Subcutaneous abdominal adipose tissue (tissue), 5 donors: ENCODE data around the gene HOXC9.

Experiments used
- H3K27ac ChIP-seq: one replicate; pipeline ENCODE4 v1.7.0; 2013; ENCODE audit warnings: low read depth, mild to moderate bottlenecking, inconsistent platforms, low read length, moderate library complexity
- H3K27me3 ChIP-seq, 5 donors: one replicate each; pipeline ENCODE4 v1.7.0; 2013; ENCODE audit warnings: low read length in 5 of 5, inconsistent platforms in 1 of 5; ENCODE audit not compliant: control insufficient read depth in 5 of 5, insufficient read depth in 4 of 5
- H3K36me3 ChIP-seq, 5 donors: one replicate each; pipeline ENCODE4 v1.7.0; 2013; ENCODE audit warnings: low read length in 5 of 5; ENCODE audit not compliant: control insufficient read depth in 5 of 5, insufficient read depth in 5 of 5
- H3K4me1 ChIP-seq, 5 donors: one replicate each; pipeline ENCODE4 v1.7.0; 2013; ENCODE audit warnings: low read length in 5 of 5, mild to moderate bottlenecking in 3 of 5, moderate library complexity in 1 of 5; ENCODE audit not compliant: control insufficient read depth in 5 of 5, insufficient read depth in 5 of 5
- H3K4me3 ChIP-seq, 5 donors: one replicate each; pipeline ENCODE4 v1.7.0; 2013; ENCODE audit warnings: low read length in 5 of 5, low read depth in 1 of 5
- H3K9ac ChIP-seq, 5 donors: one replicate each; pipeline ENCODE4 v1.7.0; 2013; ENCODE audit warnings: low read length in 5 of 5, mild to moderate bottlenecking in 4 of 5, moderate library complexity in 3 of 5
- H3K9me3 ChIP-seq, 5 donors: one replicate each; pipeline ENCODE4 v1.7.0; 2013; ENCODE audit warnings: low read length in 5 of 5; ENCODE audit not compliant: control insufficient read depth in 5 of 5
- donor health status: healthy.
- donor health status: healthy.
- donor health status: healthy.
- donor health status: healthy.
- donor health status: healthy.

HOXC9 gene

GRCh38 chr12:53975479-53976152, 24.3 kb upstream of the HOXC9 start:
- no peaks in the 10 kb centered on the region for H3K36me3 ChIP-seq
- no peak overlapping the region for H3K27ac ChIP-seq
- H3K9ac ChIP-seq = no peak overlapping the region
- peaks cover 0 to 4% (median 0%) of the 10 kb centered on the region in 5 donors for H3K9me3 ChIP-seq
- H3K4me3 ChIP-seq = peak overlapping the region in 1 of 5 donors; percentile 66
- H3K27me3 ChIP-seq = peaks cover 36 to 82% (median 68%) of the 10 kb centered on the region in 5 donors
- peaks cover 0 to 26% (median 25%) of the 10 kb centered on the region in 5 donors for H3K4me1 ChIP-seq

- H3K4me1 ChIP-seq = peaks cover 0 to 26% (median 25%) of the 10 kb centered on the region in 5 donors
- H3K4me3 ChIP-seq = no peak overlapping the region
- H3K27ac ChIP-seq = no peak overlapping the region
- H3K9ac ChIP-seq = no peak overlapping the region
- no peaks in the 10 kb centered on the region for H3K36me3 ChIP-seq
- H3K27me3 ChIP-seq = peaks cover 34 to 80% (median 61%) of the 10 kb centered on the region in 5 donors
- peaks cover 0 to 4% (median 0%) of the 10 kb centered on the region in 5 donors for H3K9me3 ChIP-seq
Measured at GRCh38 chr12:53976172-53976822, 23.7 kb upstream of the HOXC9 start.

- H3K36me3 ChIP-seq = no peaks in the 10 kb centered on the region
- peaks cover 0 to 26% (median 25%) of the 10 kb centered on the region in 5 donors for H3K4me1 ChIP-seq
- H3K9me3 ChIP-seq = peaks cover 0 to 4% (median 0%) of the 10 kb centered on the region in 5 donors
- peaks cover 29 to 78% (median 59%) of the 10 kb centered on the region in 5 donors for H3K27me3 ChIP-seq
- H3K9ac ChIP-seq = no peak overlapping the region
- no peak overlapping the region for H3K27ac ChIP-seq
- H3K4me3 ChIP-seq = no peak overlapping the region
Measured at GRCh38 chr12:53976823-53977595, 23.0 kb upstream of the HOXC9 start.

- H3K9ac ChIP-seq = no peak overlapping the region
- H3K27me3 ChIP-seq = peaks cover 21 to 78% (median 56%) of the 10 kb centered on the region in 5 donors
- H3K27ac ChIP-seq = no peak overlapping the region
- H3K4me1 ChIP-seq = peaks cover 0 to 26% (median 24%) of the 10 kb centered on the region in 5 donors
- no peaks in the 10 kb centered on the region for H3K36me3 ChIP-seq
- peaks cover 0 to 4% (median 0%) of the 10 kb centered on the region in 5 donors for H3K9me3 ChIP-seq
- H3K4me3 ChIP-seq = no peak overlapping the region
Measured at GRCh38 chr12:53977596-53978445, 22.1 kb upstream of the HOXC9 start.

GRCh38 chr12:53978477-53979356, 21.2 kb upstream of the HOXC9 start:
- H3K9ac ChIP-seq = no peak overlapping the region
- H3K27ac ChIP-seq = no peak overlapping the region
- no peak overlapping the region for H3K4me3 ChIP-seq
- H3K4me1 ChIP-seq = peaks cover 0 to 21% (median 19%) of the 10 kb centered on the region in 5 donors
- H3K9me3 ChIP-seq = no peaks in the 10 kb centered on the region
- H3K36me3 ChIP-seq = no peaks in the 10 kb centered on the region
- H3K27me3 ChIP-seq = peaks cover 14 to 78% (median 57%) of the 10 kb centered on the region in 5 donors

- Histone ChIP-seq H3K4me1 (peaks cover 0 to 14% (median 12%) of the 10 kb centered on the region in 5 donors), H3K9me3 (no peaks in the 10 kb centered on the region), H3K4me3 (no peak overlapping the region), H3K9ac (no peak overlapping the region), H3K27me3 (peaks cover 14 to 83% (median 58%) of the 10 kb centered on the region in 5 donors), H3K27ac (no peak overlapping the region), H3K36me3 (no peaks in the 10 kb centered on the region)
Measured at GRCh38 chr12:53980104-53980801, 19.7 kb upstream of the HOXC9 start.

GRCh38 chr12:53980802-53981496, 19.0 kb upstream of the HOXC9 start:
- no peak overlapping the region for H3K9ac ChIP-seq
- peaks cover 14 to 80% (median 61%) of the 10 kb centered on the region in 5 donors for H3K27me3 ChIP-seq
- H3K9me3 ChIP-seq = no peaks in the 10 kb centered on the region
- H3K4me3 ChIP-seq = no peak overlapping the region
- H3K36me3 ChIP-seq = no peaks in the 10 kb centered on the region
- H3K27ac ChIP-seq = no peak overlapping the region
- H3K4me1 ChIP-seq = peaks cover 0 to 18% (median 15%) of the 10 kb centered on the region in 5 donors
